Choroid plexus epithelial cell (primary cell): Measurements from ENCODE around the gene RUNX3.
A peak's percentile ranks its signal among the peaks of the same experiment; 100 is the strongest.

Experiments used
- DNase-seq: peaks from one replicate; pipeline ENCODE4 v3.0.0-alpha.2; 2010; ENCODE audit warnings: low read depth
- H3K4me3 ChIP-seq: 2 replicates; pipeline ENCODE4 v1.5.1; 2011; ENCODE audit warnings: low read depth, mild to moderate bottlenecking, control low read depth, low read length, moderate library complexity
- TF ChIP-seq, protein P1 (sequence below): conservative IDR thresholded peaks from 2 replicates; pipeline ENCODE4 v1.5.1; 2011; ENCODE audit warnings: low read depth, mild to moderate bottlenecking, control low read depth, inconsistent platforms, low read length, moderate library complexity

Gene RUNX3

GRCh38 chr1:24915816-24916602 is 14.1 kb downstream of the RUNX3 start:
- H3K4me3 ChIP-seq = no peak overlapping the region
- TF ChIP-seq, protein P1, sequence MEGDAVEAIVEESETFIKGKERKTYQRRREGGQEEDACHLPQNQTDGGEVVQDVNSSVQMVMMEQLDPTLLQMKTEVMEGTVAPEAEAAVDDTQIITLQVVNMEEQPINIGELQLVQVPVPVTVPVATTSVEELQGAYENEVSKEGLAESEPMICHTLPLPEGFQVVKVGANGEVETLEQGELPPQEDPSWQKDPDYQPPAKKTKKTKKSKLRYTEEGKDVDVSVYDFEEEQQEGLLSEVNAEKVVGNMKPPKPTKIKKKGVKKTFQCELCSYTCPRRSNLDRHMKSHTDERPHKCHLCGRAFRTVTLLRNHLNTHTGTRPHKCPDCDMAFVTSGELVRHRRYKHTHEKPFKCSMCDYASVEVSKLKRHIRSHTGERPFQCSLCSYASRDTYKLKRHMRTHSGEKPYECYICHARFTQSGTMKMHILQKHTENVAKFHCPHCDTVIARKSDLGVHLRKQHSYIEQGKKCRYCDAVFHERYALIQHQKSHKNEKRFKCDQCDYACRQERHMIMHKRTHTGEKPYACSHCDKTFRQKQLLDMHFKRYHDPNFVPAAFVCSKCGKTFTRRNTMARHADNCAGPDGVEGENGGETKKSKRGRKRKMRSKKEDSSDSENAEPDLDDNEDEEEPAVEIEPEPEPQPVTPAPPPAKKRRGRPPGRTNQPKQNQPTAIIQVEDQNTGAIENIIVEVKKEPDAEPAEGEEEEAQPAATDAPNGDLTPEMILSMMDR = no peak
- DNase-seq = no peak

DNA sequence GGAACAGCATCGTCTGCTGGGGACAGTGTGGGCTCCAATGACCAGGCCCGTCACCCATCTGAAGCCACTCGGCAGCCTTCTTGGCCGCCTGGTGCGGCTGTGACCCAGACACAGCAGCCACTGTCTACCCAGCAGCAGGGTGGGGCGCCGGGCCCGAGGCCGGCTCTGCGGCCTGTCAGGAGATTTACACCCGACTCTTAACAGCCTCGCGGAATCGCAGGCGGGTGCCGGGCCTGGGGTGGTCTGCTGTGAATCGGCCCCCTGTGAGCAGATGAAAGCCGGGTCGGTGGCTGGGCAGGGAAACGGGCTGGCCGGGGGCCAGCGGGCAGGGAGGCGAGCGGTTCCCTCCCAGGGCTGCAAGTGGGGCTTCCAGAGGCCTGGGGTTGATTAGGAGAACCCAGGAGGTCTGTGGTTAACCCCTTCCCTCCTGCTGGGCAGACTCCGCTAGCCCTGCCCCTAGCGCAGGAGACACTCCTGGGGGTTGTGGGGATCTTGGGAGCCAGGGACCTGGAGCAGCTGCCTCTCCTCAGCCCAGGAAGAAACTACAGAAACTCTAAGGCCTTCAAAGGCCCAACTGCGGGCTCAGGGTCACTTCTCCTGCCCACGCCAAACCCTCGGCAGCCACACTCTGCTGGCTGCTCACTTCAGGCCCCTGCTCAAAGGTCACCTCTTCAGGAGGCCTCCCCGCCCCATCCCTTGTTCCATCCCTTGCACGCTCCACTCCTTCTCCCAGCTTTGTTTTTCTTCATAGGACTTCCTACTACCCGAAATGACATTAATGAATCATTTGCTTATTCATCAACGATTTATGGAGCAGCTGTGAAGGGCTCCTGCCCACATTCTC is 15.6 kb downstream of the RUNX3 start:
- TF ChIP-seq, protein P1 = no peak
- H3K4me3 ChIP-seq = no peak overlapping the region
- peak; percentile 70 for DNase-seq

GRCh38 chr1:24913616-24914225 is 16.4 kb downstream of the RUNX3 start:
- H3K4me3 ChIP-seq = no peak overlapping the region
- TF ChIP-seq, protein P1 = no peak
- DNase-seq = no peak

- DNase-seq = no peak
- TF ChIP-seq, protein P1 = no peak
- no peak overlapping the region for H3K4me3 ChIP-seq
These were observed 16.8 kb downstream of the RUNX3 start for GRCh38 chr1:24913274-24913604.

DNA sequence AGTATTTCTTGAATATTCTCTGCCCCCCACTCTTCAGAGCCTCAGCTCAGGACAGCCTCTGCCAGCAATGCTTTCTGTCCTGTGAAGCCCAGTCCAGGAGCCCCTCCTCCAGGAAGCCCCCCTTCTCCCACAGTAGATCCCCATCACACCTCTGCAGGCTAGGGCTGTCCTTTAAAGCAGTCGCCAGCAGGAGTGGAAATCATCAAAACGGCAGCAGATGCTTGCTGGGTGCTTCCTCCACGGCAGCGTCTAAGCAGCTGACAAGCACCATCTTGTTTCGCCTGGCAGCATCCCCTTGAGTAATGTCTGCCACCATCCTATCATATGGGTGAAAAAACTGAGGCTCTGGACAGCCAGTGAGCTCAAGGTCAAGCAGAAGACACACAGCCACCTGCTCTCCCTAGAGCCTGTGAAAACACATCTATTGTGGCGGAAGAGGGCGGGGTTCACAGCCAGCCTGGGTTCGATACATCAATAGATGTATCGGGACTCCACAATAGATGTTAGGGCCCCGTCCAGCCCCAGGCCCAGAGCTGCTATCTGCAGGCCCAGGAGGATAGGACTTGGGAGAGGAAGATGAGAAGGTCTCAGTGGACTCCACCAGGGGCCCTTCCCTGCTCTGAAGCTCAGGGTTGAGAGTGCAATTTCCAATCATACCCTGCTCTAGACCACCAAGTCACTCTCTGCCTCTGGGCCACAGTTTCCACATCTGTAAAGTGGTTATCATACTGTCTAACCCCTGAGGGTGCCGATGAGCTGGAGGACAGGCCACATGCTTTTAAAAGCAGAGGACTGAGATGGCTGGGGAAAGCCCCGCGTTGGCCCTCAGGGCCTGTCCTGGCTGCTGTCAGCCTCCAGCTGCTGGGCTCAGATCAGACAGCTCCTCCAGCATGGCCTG is 17.5 kb downstream of the RUNX3 start:
- TF ChIP-seq, protein P1 = no peak
- DNase-seq = no peak
- no peak overlapping the region for H3K4me3 ChIP-seq

GRCh38 chr1:24911651-24912155 is 18.4 kb downstream of the RUNX3 start:
- DNase-seq = no peak

More at GRCh38 chr1:24911651-24912155, 18.4 kb downstream of the RUNX3 start:
- H3K4me3 ChIP-seq = no peak overlapping the region
- TF ChIP-seq, protein P1 = no peak
